Epithelial cell of umbilical artery (primary cell): ENCODE results near the gene ABCG2. TPM values are rescaled to one million over a fixed set of nuclear protein-coding genes. Genes with fewer than 3 reads are reported as not detected.

ENCODE experiments used
- total RNA-seq: library from RNA; depleted of rRNA; stranded (reverse); fragments of >200 nt; gene quantifications from 2 replicates; pipeline ENCODE4 v1.2.3, GENCODE V29; 2014

ABCG2 gene
- 2.4 and 4.9 TPM in 2 replicates for total RNA-seq

GRCh38 chr4:88158489-88159228 lies at the start of gene ABCG2:
Gene ABCG2 (minus strand): TSS chr4:88158639. CDS start chr4:88139995, 18,644 bp downstream.

Other genes with a start within 250 kb of the ABCG2 start
- 1.4 TPM in 1 of 2 replicates, not detected in the other for gene SPP1, start 182.9 kb downstream of the ABCG2 start, total RNA-seq
- gene PKD2, start 151.0 kb downstream of the ABCG2 start, total RNA-seq: 24.4 and 41.3 TPM in 2 replicates
- 14.6 and 17.0 TPM in 2 replicates for gene PPM1K, start 125.9 kb upstream of the ABCG2 start, total RNA-seq
- 8.4 and 57.9 TPM in 2 replicates for gene HERC6, start 220.2 kb upstream of the ABCG2 start, total RNA-seq